Activated T-cell treated with anti-CD3 and anti-CD28 coated beads, Interleukin-2, amount 50 U/mL, for 1 hour (primary cell): Measurements from ENCODE around the gene VKORC1L1.
"Not testable (repeated sequence)": the region's sequence is repeated elsewhere in the genome, so short reads cannot be mapped to it uniquely, and the experiment has no call there.

Source experiments
- DNase-seq: peaks from one replicate; pipeline ENCODE4 v3.0.0-alpha.2; 2020

VKORC1L1 gene

GRCh38 chr7:65888434-65889156 is 15.7 kb downstream of the VKORC1L1 start:
- not testable (repeated sequence) for DNase-seq

- not testable (repeated sequence) for DNase-seq
Observed at GRCh38 chr7:65889722-65890121, 16.8 kb downstream of the VKORC1L1 start.

GRCh38 chr7:65892161-65892560 is 19.3 kb downstream of the VKORC1L1 start:
- DNase-seq = no peak

- DNase-seq = no peak
Observed at GRCh38 chr7:65892835-65893234, 20.0 kb downstream of the VKORC1L1 start.

GRCh38 chr7:65896279-65896870 is 23.5 kb downstream of the VKORC1L1 start:
- DNase-seq = no peak

- not testable (repeated sequence) for DNase-seq
Observed at GRCh38 chr7:65897289-65897688, 24.4 kb downstream of the VKORC1L1 start.

- not testable (repeated sequence) for DNase-seq
Observed at GRCh38 chr7:65898677-65899447, 26.0 kb downstream of the VKORC1L1 start.

- no peak for DNase-seq
Observed at GRCh38 chr7:65902306-65902705, 29.4 kb downstream of the VKORC1L1 start.

GRCh38 chr7:65907501-65908198 is 34.8 kb downstream of the VKORC1L1 start:
- no peak for DNase-seq

- DNase-seq = no peak
Observed at GRCh38 chr7:65910237-65910636, 37.4 kb downstream of the VKORC1L1 start.

- no peak for DNase-seq
Observed at GRCh38 chr7:65912237-65912636, 39.4 kb downstream of the VKORC1L1 start.

GRCh38 chr7:65915921-65916657 is 43.2 kb downstream of the VKORC1L1 start:
- DNase-seq = no peak

GRCh38 chr7:65923316-65923715 is 50.4 kb downstream of the VKORC1L1 start:
- no peak for DNase-seq

- DNase-seq = no peak
Observed at GRCh38 chr7:65924193-65924592, 51.3 kb downstream of the VKORC1L1 start.

- DNase-seq = no peak
Observed at GRCh38 chr7:65925040-65925439, 52.2 kb downstream of the VKORC1L1 start.

- no peak for DNase-seq
Observed at GRCh38 chr7:65926588-65926987, 53.7 kb downstream of the VKORC1L1 start.

- DNase-seq = no peak
Observed at GRCh38 chr7:65927489-65928448, 54.9 kb downstream of the VKORC1L1 start.

- no peak for DNase-seq
Observed at GRCh38 chr7:65931685-65932084, 58.8 kb downstream of the VKORC1L1 start.

GRCh38 chr7:65937296-65937695 is 64.4 kb downstream of the VKORC1L1 start:
- no peak for DNase-seq

- no peak for DNase-seq
Observed at GRCh38 chr7:65938336-65938895, 65.5 kb downstream of the VKORC1L1 start.

- DNase-seq = not testable (repeated sequence)
Observed at GRCh38 chr7:65945787-65946186, 72.9 kb downstream of the VKORC1L1 start.
